MM.1S (cell line): Measurements from ENCODE around the gene TRIM25.

Source experiments
- DNase-seq: peaks from one replicate; pipeline ENCODE4 v3.0.0-alpha.2; 2015
- H2AFZ ChIP-seq: fragments of 300-600 bp; sonication (generic); 2 replicates; pipeline ENCODE4 v1.6.0; 2016; ENCODE audit warnings: antibody characterized with exemption, low read length
- H3F3A ChIP-seq: fragments of 300-600 bp; sonication (generic); 2 replicates; pipeline ENCODE4 v1.6.1; 2016; ENCODE audit warnings: mild to moderate bottlenecking, antibody characterized with exemption, low read length, moderate library complexity, mixed read lengths; ENCODE audit not compliant: insufficient read depth
- H3K27ac ChIP-seq: fragments of 300-600 bp; sonication (generic); 2 replicates; pipeline ENCODE4 v1.5.1; 2016; ENCODE audit warnings: mild to moderate bottlenecking, low read length
- H3K27me3 ChIP-seq: fragments of 300-600 bp; sonication (generic); replicated peaks from 2 replicates; pipeline ENCODE4 v1.6.0; 2016; ENCODE audit warnings: low read length; ENCODE audit not compliant: insufficient read depth
- H3K36me3 ChIP-seq: fragments of 300-600 bp; sonication (generic); replicated peaks from 2 replicates; pipeline ENCODE4 v1.6.1; 2016; ENCODE audit warnings: mild to moderate bottlenecking, low read length, mixed read lengths; ENCODE audit not compliant: insufficient read depth
- H3K4me1 ChIP-seq: fragments of 300-600 bp; sonication (generic); 2 replicates; pipeline ENCODE4 v1.6.1; 2016; ENCODE audit warnings: low read length, mixed read lengths
- H3K4me2 ChIP-seq: fragments of 300-600 bp; sonication (generic); 2 replicates; pipeline ENCODE4 v1.6.0; 2016; ENCODE audit warnings: low read depth, low read length
- H3K4me3 ChIP-seq: fragments of 300-600 bp; sonication (generic); 2 replicates; pipeline ENCODE4 v1.5.1; 2016; ENCODE audit warnings: low read length, mixed read lengths
- H3K79me2 ChIP-seq: fragments of 300-600 bp; sonication (generic); 2 replicates; pipeline ENCODE4 v1.6.1; 2016; ENCODE audit warnings: mixed run types, low read length, mixed read lengths
- H3K9ac ChIP-seq: fragments of 300-600 bp; sonication (generic); 2 replicates; pipeline ENCODE4 v1.6.1; 2016; ENCODE audit warnings: low read length, mixed read lengths
- H3K9me2 ChIP-seq: fragments of 300-600 bp; sonication (generic); replicated peaks from 2 replicates; pipeline ENCODE4 v1.6.1; 2016; ENCODE audit warnings: mild to moderate bottlenecking, low read length, mixed read lengths; ENCODE audit not compliant: insufficient read depth
- H3K9me3 ChIP-seq: fragments of 300-600 bp; sonication (generic); replicated peaks from 2 replicates; pipeline ENCODE4 v1.6.1; 2016; ENCODE audit warnings: mild to moderate bottlenecking, low read length, mixed read lengths; ENCODE audit not compliant: insufficient read depth
- H4K20me1 ChIP-seq: fragments of 300-600 bp; sonication (generic); 2 replicates; pipeline ENCODE4 v1.6.1; 2016; ENCODE audit warnings: mild to moderate bottlenecking, low read length, moderate library complexity, mixed read lengths; ENCODE audit not compliant: insufficient read depth
- EZH2 ChIP-seq: fragments of 300-600 bp; sonication (generic); optimal IDR thresholded peaks from 2 replicates; pipeline ENCODE3; 2017; ENCODE audit warnings: low read depth, mild to moderate bottlenecking, antibody characterized with exemption, low read length, mixed read lengths
- EZH2phosphoT487 ChIP-seq: fragments of 300-600 bp; sonication (generic); IDR thresholded peaks from 2 replicates; pipeline ENCODE4 v1.6.1; 2018; ENCODE audit warnings: antibody characterized with exemption, low read length
- TF ChIP-seq, protein P1 (sequence below): fragments of 300-600 bp; sonication (generic); IDR thresholded peaks from 2 replicates; pipeline ENCODE4 v1.5.1; 2016; ENCODE audit warnings: antibody characterized with exemption, low read length, mixed read lengths

Gene TRIM25

GRCh38 chr17:56863974-56864373, 49.9 kb downstream of the TRIM25 start:
- TF ChIP-seq EZH2phosphoT487: no peak
- TF ChIP-seq, protein P1, sequence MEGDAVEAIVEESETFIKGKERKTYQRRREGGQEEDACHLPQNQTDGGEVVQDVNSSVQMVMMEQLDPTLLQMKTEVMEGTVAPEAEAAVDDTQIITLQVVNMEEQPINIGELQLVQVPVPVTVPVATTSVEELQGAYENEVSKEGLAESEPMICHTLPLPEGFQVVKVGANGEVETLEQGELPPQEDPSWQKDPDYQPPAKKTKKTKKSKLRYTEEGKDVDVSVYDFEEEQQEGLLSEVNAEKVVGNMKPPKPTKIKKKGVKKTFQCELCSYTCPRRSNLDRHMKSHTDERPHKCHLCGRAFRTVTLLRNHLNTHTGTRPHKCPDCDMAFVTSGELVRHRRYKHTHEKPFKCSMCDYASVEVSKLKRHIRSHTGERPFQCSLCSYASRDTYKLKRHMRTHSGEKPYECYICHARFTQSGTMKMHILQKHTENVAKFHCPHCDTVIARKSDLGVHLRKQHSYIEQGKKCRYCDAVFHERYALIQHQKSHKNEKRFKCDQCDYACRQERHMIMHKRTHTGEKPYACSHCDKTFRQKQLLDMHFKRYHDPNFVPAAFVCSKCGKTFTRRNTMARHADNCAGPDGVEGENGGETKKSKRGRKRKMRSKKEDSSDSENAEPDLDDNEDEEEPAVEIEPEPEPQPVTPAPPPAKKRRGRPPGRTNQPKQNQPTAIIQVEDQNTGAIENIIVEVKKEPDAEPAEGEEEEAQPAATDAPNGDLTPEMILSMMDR: no peak
- DNase-seq: no peak
- H3K36me3 ChIP-seq: no peaks in the 10 kb centered on the region; the same call in none of the 2 replicates
- H4K20me1 ChIP-seq: no peaks in the 10 kb centered on the region
- no peak overlapping the region for H2AFZ ChIP-seq
- H3K27me3 ChIP-seq: no peaks in the 10 kb centered on the region
- H3F3A ChIP-seq: peaks cover 7% of the 10 kb centered on the region
- no peaks in the 10 kb centered on the region for H3K9me3 ChIP-seq
- H3K4me3 ChIP-seq: no peak overlapping the region
- no peak overlapping the region for H3K27ac ChIP-seq
- no peaks in the 10 kb centered on the region for H3K9me2 ChIP-seq
- H3K9ac ChIP-seq: no peak overlapping the region
- H3K4me1 ChIP-seq: peaks cover 14% of the 10 kb centered on the region
- no peak overlapping the region for H3K4me2 ChIP-seq
- no peaks in the 10 kb centered on the region for H3K79me2 ChIP-seq

GRCh38 chr17:56861899-56862298, 52.0 kb downstream of the TRIM25 start:
- Histone ChIP-seq H3F3A (0 out of 2 replicates have a peak, but pooled peaks cover 4% of the 10 kb centered on the region), H3K36me3 (no peaks in the 10 kb centered on the region; the same call in none of the 2 replicates), H3K27me3 (no peaks in the 10 kb centered on the region), H3K9me2 (no peaks in the 10 kb centered on the region), H4K20me1 (no peaks in the 10 kb centered on the region), H2AFZ (no peak overlapping the region), H3K4me3 (no peak overlapping the region), H3K27ac (no peak overlapping the region), H3K4me1 (no peaks in the 10 kb centered on the region; the same call in 1 of the 2 replicates), H3K79me2 (no peaks in the 10 kb centered on the region), H3K4me2 (no peak overlapping the region), H3K9me3 (no peaks in the 10 kb centered on the region), H3K9ac (no peak overlapping the region)
- DNase-seq: no peak
- TF ChIP-seq EZH2phosphoT487: no peak
- no peak for TF ChIP-seq EZH2
- TF ChIP-seq, protein P1: no peak

DNA sequence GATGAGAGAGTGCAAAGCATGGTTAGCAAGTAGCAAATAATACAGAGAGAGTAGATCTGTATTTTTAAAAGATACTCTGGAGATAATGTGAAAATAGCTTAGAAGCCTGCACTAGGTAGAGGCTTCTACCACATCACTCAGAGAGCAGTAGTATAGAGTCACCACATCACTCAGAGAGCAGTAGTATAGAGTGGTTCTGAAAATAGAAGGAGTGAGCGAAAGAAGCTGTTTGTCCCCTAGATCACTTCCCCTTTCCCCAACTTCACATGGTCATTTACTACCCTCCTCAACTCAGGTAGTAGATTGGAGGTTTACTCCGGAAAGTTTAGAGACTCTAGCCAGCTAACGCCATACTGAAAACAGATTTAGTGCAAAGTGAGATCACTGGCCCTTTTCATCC, 62.8 kb downstream of the TRIM25 start:
- H3F3A ChIP-seq: peaks cover 33% of the 10 kb centered on the region
- H3K4me1 ChIP-seq: peaks cover 35% of the 10 kb centered on the region
- H3K36me3 ChIP-seq: peaks cover 5% of the 10 kb centered on the region; the same call in 1 of the 2 replicates
- TF ChIP-seq EZH2: no peak
- TF ChIP-seq, protein P1: no peak
- TF ChIP-seq EZH2phosphoT487: no peak
- H3K4me3 ChIP-seq: no peak overlapping the region; the same call in 1 of the 2 replicates
- H3K27ac ChIP-seq: peak overlapping the region; percentile 91
- H3K79me2 ChIP-seq: peaks cover 24% of the 10 kb centered on the region
- H3K9me2 ChIP-seq: no peaks in the 10 kb centered on the region
- peak overlapping the region; percentile 42 for H3K4me2 ChIP-seq
- H3K9me3 ChIP-seq: no peaks in the 10 kb centered on the region
- H3K27me3 ChIP-seq: no peaks in the 10 kb centered on the region
- peak overlapping the region; percentile 55 for H3K9ac ChIP-seq
- H2AFZ ChIP-seq: no peak overlapping the region
- H4K20me1 ChIP-seq: no peaks in the 10 kb centered on the region
- DNase-seq: peak; percentile 23
